GM18499 (cell line): ENCODE results near the gene MEFV.
"Not testable (repeated sequence)": the region's sequence is repeated elsewhere in the genome, so short reads cannot be mapped to it uniquely, and the experiment has no call there.

ENCODE experiments used
- ATAC-seq: cut with Tn5 transposase; IDR thresholded peaks from one replicate; pipeline ENCODE4 v1.9.1; 2021; ENCODE audit warnings: moderate number of reproducible peaks; ENCODE audit not compliant: insufficient read depth, unreplicated experiment

MEFV gene

GRCh38 chr16:3223913-3224515 lies 32.4 kb downstream of the MEFV start:
- ATAC-seq: no peak

- ATAC-seq: no peak
These were observed 35.6 kb downstream of the MEFV start for GRCh38 chr16:3220839-3221238.

GRCh38 chr16:3216263-3216640 lies 40.2 kb downstream of the MEFV start:
- no peak for ATAC-seq

GRCh38 chr16:3215601-3216262 lies 40.7 kb downstream of the MEFV start:
- no peak for ATAC-seq

- no peak for ATAC-seq
These were observed 41.4 kb downstream of the MEFV start for GRCh38 chr16:3214904-3215600.

GRCh38 chr16:3212567-3212966 lies 43.9 kb downstream of the MEFV start:
- no peak for ATAC-seq

- ATAC-seq: no peak
These were observed 44.4 kb downstream of the MEFV start for GRCh38 chr16:3212006-3212405.

- no peak for ATAC-seq
These were observed 49.1 kb downstream of the MEFV start for GRCh38 chr16:3207086-3207953.

GRCh38 chr16:3205939-3206338 lies 50.5 kb downstream of the MEFV start:
- ATAC-seq: not testable (repeated sequence)

GRCh38 chr16:3202903-3203539 lies 53.4 kb downstream of the MEFV start:
- no peak for ATAC-seq

- ATAC-seq: no peak
These were observed 57.9 kb downstream of the MEFV start for GRCh38 chr16:3198334-3199072.

GRCh38 chr16:3197694-3198333 lies 58.6 kb downstream of the MEFV start:
- not testable (repeated sequence) for ATAC-seq

- ATAC-seq: no peak
These were observed 60.5 kb downstream of the MEFV start for GRCh38 chr16:3195975-3196374.

GRCh38 chr16:3194792-3195191 lies 61.6 kb downstream of the MEFV start:
- ATAC-seq: no peak

GRCh38 chr16:3193221-3194212 lies 62.9 kb downstream of the MEFV start:
- no peak for ATAC-seq

- no peak for ATAC-seq
These were observed 63.9 kb downstream of the MEFV start for GRCh38 chr16:3192476-3193019.
